ENCODE data around the gene RASA4B. TPM values are rescaled to one million over a fixed set of nuclear protein-coding genes. Genes with fewer than 3 reads are reported as not detected.
A peak's percentile ranks its signal among the peaks of the same experiment; 100 is the strongest.
"Not testable (repeated sequence)": the region's sequence is repeated elsewhere in the genome, so short reads cannot be mapped to it uniquely, and the experiment has no call there.

RASA4B gene
- total RNA-seq (10 to 100 TPM in 2 of 6 donors, 1 to 10 TPM in 4; 7.8 to 12.9 (median 8.4) TPM), polyA plus RNA-seq (10 to 100 TPM; 39.2 to 93.4 TPM)

GRCh38 chr7:102517550-102518147 is at the start of gene RASA4B:
Gene RASA4B (minus strand): TSS chr7:102517777. CDS start chr7:102517710, 67 bp downstream.
- FAIRE-seq; H3K27ac ChIP-seq; H3K9me3 ChIP-seq; H3K4me3 ChIP-seq; intact Hi-C loops (cut with DNase I); H3K27me3 ChIP-seq; H3K4me1 ChIP-seq; H3K36me3 ChIP-seq: not testable (repeated sequence)
- 1% methylated on average over 15 to 26 of the region's 61 CpGs for WGBS, 2 donors
- ATAC-seq (peak; percentile 95 to 99 (median 96)), DNase-seq (peak in 4 of 6 donors; percentile 5 to 62 (median 19))

- H3K27ac ChIP-seq; H3K36me3 ChIP-seq; DNase-seq; FAIRE-seq; H3K4me1 ChIP-seq; intact Hi-C loops (cut with DNase I); H3K27me3 ChIP-seq; H3K9me3 ChIP-seq; H3K4me3 ChIP-seq: not testable (repeated sequence)
- WGBS, 2 donors, result no CpG with 5 or more reads among the region's 6 CpGs
- ATAC-seq, result peak in 1 of 4 donors; percentile 34
Measured at GRCh38 chr7:102550808-102551422, 33.3 kb upstream of the RASA4B start, which contains the start of gene SPDYE2. Gene SPDYE2 (plus strand): TSS chr7:102551226. CDS start chr7:102553256, 2,030 bp downstream.

- H3K36me3 ChIP-seq; DNase-seq; intact Hi-C loops (cut with DNase I); H3K27ac ChIP-seq; ATAC-seq; FAIRE-seq; H3K9me3 ChIP-seq; H3K27me3 ChIP-seq; H3K4me3 ChIP-seq; H3K4me1 ChIP-seq: not testable (repeated sequence)
- WGBS, 2 donors, result 100% methylated on average over 1 of the region's 6 CpGs
Measured at GRCh38 chr7:102546353-102546752, 28.8 kb upstream of the RASA4B start.

GRCh38 chr7:102545288-102545687 is 27.7 kb upstream of the RASA4B start:
- intact Hi-C loops (cut with DNase I); H3K4me1 ChIP-seq; H3K9me3 ChIP-seq; FAIRE-seq; H3K36me3 ChIP-seq; H3K27me3 ChIP-seq; H3K4me3 ChIP-seq; H3K27ac ChIP-seq; ATAC-seq: not testable (repeated sequence)
- 96 to 99% methylated on average over 6 to 9 of the region's 12 CpGs for WGBS, 2 donors
- peak in 1 of 6 donors; percentile 5 for DNase-seq

- DNase-seq; H3K27me3 ChIP-seq; H3K4me3 ChIP-seq; ATAC-seq; H3K36me3 ChIP-seq; H3K27ac ChIP-seq; intact Hi-C loops (cut with DNase I); H3K9me3 ChIP-seq; H3K4me1 ChIP-seq; FAIRE-seq: not testable (repeated sequence)
- no CpG with 5 or more reads among the region's 1 CpG for WGBS, 2 donors
Measured at GRCh38 chr7:102544372-102544771, 26.8 kb upstream of the RASA4B start.

GRCh38 chr7:102543596-102543995 is 26.0 kb upstream of the RASA4B start, which contains the start of gene UPK3BL2:
Gene UPK3BL2 (minus strand): TSS chr7:102543696. CDS start chr7:102543636, 60 bp downstream.
- FAIRE-seq; H3K9me3 ChIP-seq; intact Hi-C loops (cut with DNase I); H3K27me3 ChIP-seq; H3K27ac ChIP-seq; H3K4me1 ChIP-seq; H3K36me3 ChIP-seq; DNase-seq; H3K4me3 ChIP-seq: not testable (repeated sequence)
- peak in 2 of 4 donors; percentile 4 to 22 for ATAC-seq
- WGBS, 2 donors, result no CpG with 5 or more reads among the region's 8 CpGs

- H3K9me3 ChIP-seq; H3K4me1 ChIP-seq; intact Hi-C loops (cut with DNase I); H3K27ac ChIP-seq; H3K4me3 ChIP-seq; ATAC-seq; H3K27me3 ChIP-seq; H3K36me3 ChIP-seq; FAIRE-seq: not testable (repeated sequence)
- peak in 1 of 6 donors; percentile 23 for DNase-seq
- 94 to 99% methylated on average over 7 of the region's 11 CpGs for WGBS, 2 donors
Measured at GRCh38 chr7:102542771-102543170, 25.2 kb upstream of the RASA4B start.

GRCh38 chr7:102542083-102542482 is 24.5 kb upstream of the RASA4B start:
- H3K9me3 ChIP-seq; H3K4me1 ChIP-seq; H3K27ac ChIP-seq; intact Hi-C loops (cut with DNase I); H3K4me3 ChIP-seq; H3K36me3 ChIP-seq; FAIRE-seq; H3K27me3 ChIP-seq; ATAC-seq: not testable (repeated sequence)
- DNase-seq, result peak in 2 of 6 donors; percentile 16 to 43
- WGBS, 2 donors, result 98 to 100% methylated on average over 3 to 4 of the region's 8 CpGs

GRCh38 chr7:102540604-102541003 is 23.0 kb upstream of the RASA4B start:
- H3K27me3 ChIP-seq; H3K4me1 ChIP-seq; H3K9me3 ChIP-seq; FAIRE-seq; H3K4me3 ChIP-seq; H3K27ac ChIP-seq; H3K36me3 ChIP-seq; intact Hi-C loops (cut with DNase I); ATAC-seq: not testable (repeated sequence)
- 89 to 90% methylated on average over 4 of the region's 6 CpGs for WGBS, 2 donors
- DNase-seq, result peak in 1 of 6 donors; percentile 14

- peak in 1 of 4 donors; percentile 20 for ATAC-seq
- H3K27me3 ChIP-seq; H3K27ac ChIP-seq; FAIRE-seq; H3K36me3 ChIP-seq; H3K9me3 ChIP-seq; DNase-seq; H3K4me3 ChIP-seq; intact Hi-C loops (cut with DNase I); H3K4me1 ChIP-seq: not testable (repeated sequence)
- 66 to 93% methylated on average over 2 to 4 of the region's 8 CpGs for WGBS, 2 donors
Measured at GRCh38 chr7:102535062-102535615, 17.6 kb upstream of the RASA4B start.

- H3K36me3 ChIP-seq; H3K4me1 ChIP-seq; H3K27me3 ChIP-seq; ATAC-seq; FAIRE-seq; H3K9me3 ChIP-seq; H3K27ac ChIP-seq; intact Hi-C loops (cut with DNase I); H3K4me3 ChIP-seq: not testable (repeated sequence)
- DNase-seq, result peak in 1 of 6 donors; percentile 10
- WGBS, 2 donors, result 91 to 98% methylated on average over 2 of the region's 2 CpGs
Measured at GRCh38 chr7:102532127-102532526, 14.6 kb upstream of the RASA4B start.

GRCh38 chr7:102531583-102531982 is 14.0 kb upstream of the RASA4B start:
- H3K4me3 ChIP-seq; H3K36me3 ChIP-seq; intact Hi-C loops (cut with DNase I); H3K27me3 ChIP-seq; H3K27ac ChIP-seq; ATAC-seq; FAIRE-seq; H3K4me1 ChIP-seq; DNase-seq; H3K9me3 ChIP-seq: not testable (repeated sequence)
- no CpG with 5 or more reads among the region's 7 CpGs for WGBS, 2 donors
